K562 (cell line): ENCODE data around the gene SFMBT2.

Experiments used
- CHD1 ChIP-seq: fragments of 200-600 bp; sonication (generic); IDR thresholded peaks from one replicate; pipeline ENCODE4 v1.6.1; 2012; ENCODE audit warnings: mild to moderate bottlenecking, moderate library complexity, low read length, inconsistent platforms
- CHD4 ChIP-seq: fragments of 200-600 bp; sonication (generic); IDR thresholded peaks from 3 replicates; pipeline ENCODE4 v1.6.1; 2012; ENCODE audit warnings: low read depth, mild to moderate bottlenecking, mixed read lengths, low read length, inconsistent platforms; ENCODE audit not compliant: insufficient read depth, insufficient replicate concordance, poor library complexity, severe bottlenecking
- EP300 ChIP-seq: IDR thresholded peaks from 2 replicates; pipeline ENCODE4 v1.6.1; 2012; ENCODE audit warnings: low read length, improper control_type of control experiment
- HMG20A ChIP-seq: fragments of 450-650 bp; formaldehyde crosslinking; conservative IDR thresholded peaks from 2 replicates; pipeline ENCODE4 v1.4.0; 2020; ENCODE audit warnings: mild to moderate bottlenecking, mixed read lengths
- HNRNPK ChIP-seq: fragments of 200-400 bp; formaldehyde crosslinking; IDR thresholded peaks from one replicate; pipeline ENCODE4 v1.6.1; 2018; ENCODE audit warnings: mild to moderate bottlenecking, low read depth, low read length; ENCODE audit not compliant: poor library complexity, severe bottlenecking
- MTA3 ChIP-seq: fragments of 450-650 bp; formaldehyde crosslinking; IDR thresholded peaks from 2 replicates; pipeline ENCODE4 v1.6.1; 2017; ENCODE audit warnings: mild to moderate bottlenecking, borderline replicate concordance
- PRDM10 ChIP-seq: fragments of 450-650 bp; IDR thresholded peaks from 2 replicates; pipeline ENCODE4 v1.6.1; 2018; ENCODE audit not compliant: partially characterized antibody
- SRF ChIP-seq, 2 experiments: fragments of 250-450, 450-650 bp in 1 of 2; sonication (Bioruptor Pico) in 1 of 2; sonication (generic) in 1 of 2; formaldehyde crosslinking; IDR thresholded peaks; 2 replicates each; pipeline versions ENCODE4 v1.5.0 to v1.5.1; 2020 to 2022; ENCODE audit warnings: mild to moderate bottlenecking in 1 of 2, missing genetic modification reagents in 1 of 2
- TBP ChIP-seq: optimal IDR thresholded peaks from 2 replicates; pipeline ENCODE3; 2011; ENCODE audit warnings: low read depth, low read length, improper control_type of control experiment
- TCF7 ChIP-seq: sonication (generic); IDR thresholded peaks from 2 replicates; pipeline ENCODE4 v1.6.1; 2016; ENCODE audit warnings: antibody characterized with exemption, borderline replicate concordance
- TEAD2 ChIP-seq: fragments of 450-650 bp; IDR thresholded peaks from 2 replicates; pipeline ENCODE4 v1.6.1; 2016; ENCODE audit warnings: missing genetic modification characterization, control low read depth, missing compliant biosample characterization
- ZNF644 ChIP-seq: fragments of 200-800 bp; sonication (Bioruptor generic); IDR thresholded peaks from 2 replicates; pipeline ENCODE4 v1.6.1; 2016; ENCODE audit warnings: low read depth, missing genetic modification characterization, missing compliant biosample characterization
- ZNF695 ChIP-seq: fragments of 450-650 bp; formaldehyde crosslinking; IDR thresholded peaks from 2 replicates; pipeline ENCODE4 v1.4.0; 2020; ENCODE audit warnings: mild to moderate bottlenecking, moderate library complexity

GRCh38 chr10:7311218-7311849 lies 99.5 kb downstream of the SFMBT2 start:
- TF ChIP-seq CHD4 (no peak), ZNF644 (tag) (no peak), MTA3 (no peak), SRF (CRISPR knock-in tag; IDR thresholded peaks at IDR 0.05) (no peak), CHD1 (no peak), TBP (no peak), HMG20A (CRISPR knock-in tag) (no peak), HNRNPK (no peak), ZNF695 (no peak), EP300 (no peak), PRDM10 (no peak), TEAD2 (tag) (no peak), TCF7 (no peak)
